ENCODE results near the gene SSTR5.

- TF ChIP-seq CTCF (IDR thresholded peaks at IDR 0.05) (no peak), POLR2A (IDR thresholded peaks at IDR 0.05) (no peak)
These were observed 21.1 kb upstream of the SSTR5 start for GRCh38 chr16:1051446-1051845.

Measured in gastroesophageal sphincter (tissue), 3 donors.